SK-N-SH (cell line): ENCODE results near the gene SMAD3. TPM values are rescaled to one million over a fixed set of nuclear protein-coding genes. Genes with fewer than 3 reads are reported as not detected.

Experiments
- CTCF ChIA-PET: fragments of 300-600, 350-600 bp; formaldehyde crosslinking; extraction: SDS; loops from one replicate; lab custom pipeline; 2021; lab: Yijun Ruan, JAX
- POLR2A ChIA-PET: fragments of 350-600 bp; sonication (Branson Sonifier 250); formaldehyde crosslinking; extraction: SDS; loops from one replicate; lab custom pipeline; 2020; ENCODE audit warnings: antibody characterized with exemption, inconsistent platforms; lab: Yijun Ruan, JAX
- DNase-seq: peaks from one replicate; pipeline ENCODE4 v3.0.0; 2012
- H2AFZ ChIP-seq: fragments of 200-600 bp; sonication (generic); 2 replicates; pipeline ENCODE4 v1.8.1; 2016; ENCODE audit warnings: antibody characterized with exemption, mild to moderate bottlenecking, low read depth
- H3F3A ChIP-seq: fragments of 200-600 bp; sonication (generic); replicated peaks from 2 replicates; pipeline ENCODE3; 2016; ENCODE audit warnings: antibody characterized with exemption, mild to moderate bottlenecking; ENCODE audit not compliant: insufficient read depth
- H3K27ac ChIP-seq, 2 experiments: fragments of 200-500 bp in 1 of 2; fragments of 200-600 bp in 1 of 2; sonication (Bioruptor generic) in 1 of 2; sonication (generic), shearing (Covaris generic) in 1 of 2; 2 replicates each; pipeline versions ENCODE4 v1.5.1 to v1.6.1; 2014 to 2016; ENCODE audit warnings: low read depth in 2 of 2, inconsistent platforms in 1 of 2, low read length in 1 of 2, mild to moderate bottlenecking in 1 of 2, mixed read lengths in 1 of 2
- H3K27me3 ChIP-seq: fragments of 200-600 bp; sonication (generic), shearing (Covaris generic); 2 replicates; pipeline ENCODE4 v1.6.1; 2016; ENCODE audit warnings: mixed run types; ENCODE audit not compliant: insufficient read depth
- H3K36me3 ChIP-seq, 2 experiments: fragments of 200-500 bp in 1 of 2; fragments of 200-600 bp in 1 of 2; sonication (Bioruptor generic) in 1 of 2; sonication (generic) in 1 of 2; replicated peaks in 1 of 2; 2 replicates each; pipeline versions ENCODE3 to v1.5.1; 2014 to 2016; ENCODE audit warnings: low read length in 1 of 2, mild to moderate bottlenecking in 1 of 2; ENCODE audit not compliant: insufficient read depth in 2 of 2, control insufficient read depth in 1 of 2
- H3K4me1 ChIP-seq, 2 experiments: fragments of 200-500 bp in 1 of 2; fragments of 200-600 bp in 1 of 2; sonication (Bioruptor generic) in 1 of 2; sonication (generic), shearing (Covaris generic) in 1 of 2; 2 replicates each; pipeline versions ENCODE4 v1.5.1 to v1.6.1; 2014 to 2016; ENCODE audit warnings: low read depth in 1 of 2, low read length in 1 of 2, mixed run types in 1 of 2; ENCODE audit not compliant: insufficient read depth in 2 of 2, control insufficient read depth in 1 of 2
- H3K4me2 ChIP-seq: fragments of 200-600 bp; sonication (generic), shearing (Covaris generic); 2 replicates; pipeline ENCODE4 v1.6.1; 2017; ENCODE audit warnings: mixed run types
- H3K4me3 ChIP-seq, 2 experiments: fragments of 200-500 bp in 1 of 2; fragments of 200-600 bp in 1 of 2; sonication (Bioruptor generic) in 1 of 2; sonication (generic), shearing (Covaris generic) in 1 of 2; 2 replicates each; pipeline versions ENCODE4 v1.5.1 to v1.8.1; 2014 to 2016; ENCODE audit warnings: low read depth in 2 of 2, inconsistent platforms in 1 of 2, low read length in 1 of 2, mild to moderate bottlenecking in 1 of 2, mixed read lengths in 1 of 2, moderate library complexity in 1 of 2
- H3K79me2 ChIP-seq: fragments of 200-600 bp; sonication (generic); 2 replicates; pipeline ENCODE4 v1.8.1; 2017; ENCODE audit warnings: mild to moderate bottlenecking; ENCODE audit not compliant: insufficient read depth
- H3K9ac ChIP-seq: fragments of 200-600 bp; sonication (generic); 2 replicates; pipeline ENCODE4 v1.6.1; 2017; ENCODE audit warnings: mixed run types
- H3K9me2 ChIP-seq: fragments of 200-600 bp; sonication (generic); 2 replicates; pipeline ENCODE4 v1.6.1; 2017; ENCODE audit warnings: mixed run types
- H3K9me3 ChIP-seq: fragments of 200-600 bp; sonication (generic); 2 replicates; pipeline ENCODE4 v1.6.1; 2017; ENCODE audit warnings: mixed run types, mild to moderate bottlenecking, moderate library complexity
- H4K20me1 ChIP-seq: fragments of 200-600 bp; sonication (generic); 2 replicates; pipeline ENCODE4 v1.6.1; 2017; ENCODE audit warnings: mild to moderate bottlenecking, mixed run types; ENCODE audit not compliant: insufficient read depth
- CTCF ChIP-seq: fragments of 200-600 bp; sonication (generic); IDR thresholded peaks from 2 replicates; pipeline ENCODE4 v1.6.1; 2017; ENCODE audit warnings: antibody characterized with exemption, mild to moderate bottlenecking, moderate library complexity
- EZH2phosphoT487 ChIP-seq: fragments of 200-600 bp; sonication (generic); IDR thresholded peaks from 2 replicates; pipeline ENCODE4 v1.6.1; 2017; ENCODE audit warnings: low read depth, mixed run types, mild to moderate bottlenecking, antibody characterized with exemption, moderate library complexity, borderline replicate concordance
- FOXJ3 ChIP-seq: sonication (generic); formaldehyde crosslinking; IDR thresholded peaks from 2 replicates; pipeline ENCODE4 v1.5.1; 2020; ENCODE audit warnings: mild to moderate bottlenecking, missing genetic modification reagents
- NFIC ChIP-seq: IDR thresholded peaks from 2 replicates; pipeline ENCODE4 v1.4.0; 2012; ENCODE audit warnings: borderline replicate concordance
- NRF1 ChIP-seq: IDR thresholded peaks from 2 replicates; pipeline ENCODE4 v1.6.1; 2012; ENCODE audit warnings: low read depth, mild to moderate bottlenecking, low read length
- RAD21 ChIP-seq: IDR thresholded peaks from 2 replicates; pipeline ENCODE4 v1.6.1; 2012; ENCODE audit warnings: mild to moderate bottlenecking, low read length
- RCOR1 ChIP-seq: fragments of 150-350 bp; IDR thresholded peaks from 2 replicates; pipeline ENCODE4 v1.6.1; 2017; ENCODE audit warnings: antibody characterized with exemption, low read length
- RXRA ChIP-seq: IDR thresholded peaks from 2 replicates; pipeline ENCODE4 v1.4.0; 2012; ENCODE audit warnings: low read depth, mild to moderate bottlenecking, borderline replicate concordance
- SIN3A ChIP-seq: IDR thresholded peaks from 2 replicates; pipeline ENCODE4 v1.6.1; 2012; ENCODE audit warnings: low read depth, mild to moderate bottlenecking, low read length, moderate library complexity, borderline replicate concordance
- SMC3 ChIP-seq: IDR thresholded peaks from 2 replicates; pipeline ENCODE4 v1.6.1; 2012; ENCODE audit warnings: low read depth, low read length, improper control_type of control experiment
- TEAD4 ChIP-seq: IDR thresholded peaks from 2 replicates; pipeline ENCODE4 v1.4.0; 2012; ENCODE audit warnings: mild to moderate bottlenecking, borderline replicate concordance; ENCODE audit not compliant: insufficient read depth
- USF1 ChIP-seq: IDR thresholded peaks from 2 replicates; pipeline ENCODE4 v1.4.0; 2012; ENCODE audit warnings: low read depth, borderline replicate concordance
- WGBS: methylation state at CpG from one replicate; pipeline ENCODE4 v1.1.6; 2017; ENCODE audit warnings: low lambda C conversion rate; 5-methylcytosine and 5-hydroxymethylcytosine counted together
- polyA plus RNA-seq, 3 experiments: library from polyadenylated mRNA; depleted of rRNA; stranded (reverse); fragments of >200 nt; gene quantifications; 2 replicates each; pipeline ENCODE4 v1.2.3, GENCODE V29; 2012
- TF ChIP-seq, protein P1 (sequence below): IDR thresholded peaks from 2 replicates; pipeline ENCODE4; 2012

SMAD3 gene
- polyA plus RNA-seq, 1 of the 3 experiments (the other 2 are of a cell fraction) = 19.5 TPM

DNA sequence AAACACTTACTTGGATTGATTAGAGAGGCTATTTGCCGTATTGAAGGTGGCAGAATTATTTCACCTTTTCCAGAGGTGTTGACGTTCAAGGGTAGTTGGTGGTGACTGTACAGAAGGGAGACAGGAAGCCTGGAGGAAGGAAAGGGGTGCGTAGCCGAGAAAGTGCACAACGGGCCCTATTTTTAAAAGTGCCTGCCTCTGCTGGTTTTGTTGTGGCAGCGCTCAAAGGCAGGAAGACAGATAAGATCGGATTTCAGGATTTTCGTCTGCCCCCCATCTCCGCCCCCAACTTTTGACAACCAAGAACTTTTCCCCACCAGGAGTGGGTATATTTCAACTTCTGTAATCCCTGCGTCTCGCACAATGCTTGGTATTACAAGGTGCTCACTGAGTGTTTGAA is 38.5 kb downstream of the SMAD3 start:
- Histone ChIP-seq H3K36me3 (peaks cover 0 to 5% of the 10 kb centered on the region in 2 experiments), H3F3A (peaks cover 35% of the 10 kb centered on the region), H2AFZ (no peak overlapping the region), H3K9me2 (no peaks in the 10 kb centered on the region), H3K4me1 (peaks cover 35 to 49% of the 10 kb centered on the region in 2 experiments), H3K27ac (peak overlapping the region in 1 of 2 experiments; percentile 98; a peak in 1 of 4 replicates), H3K9me3 (no peaks in the 10 kb centered on the region), H4K20me1 (peaks cover 7% of the 10 kb centered on the region; the same call in 1 of the 2 replicates), H3K27me3 (no peaks in the 10 kb centered on the region), H3K4me3 (no peak overlapping the region), H3K9ac (no peak overlapping the region), H3K79me2 (peaks cover 84% of the 10 kb centered on the region), H3K4me2 (no peak overlapping the region)
- TF ChIP-seq, protein P1, sequence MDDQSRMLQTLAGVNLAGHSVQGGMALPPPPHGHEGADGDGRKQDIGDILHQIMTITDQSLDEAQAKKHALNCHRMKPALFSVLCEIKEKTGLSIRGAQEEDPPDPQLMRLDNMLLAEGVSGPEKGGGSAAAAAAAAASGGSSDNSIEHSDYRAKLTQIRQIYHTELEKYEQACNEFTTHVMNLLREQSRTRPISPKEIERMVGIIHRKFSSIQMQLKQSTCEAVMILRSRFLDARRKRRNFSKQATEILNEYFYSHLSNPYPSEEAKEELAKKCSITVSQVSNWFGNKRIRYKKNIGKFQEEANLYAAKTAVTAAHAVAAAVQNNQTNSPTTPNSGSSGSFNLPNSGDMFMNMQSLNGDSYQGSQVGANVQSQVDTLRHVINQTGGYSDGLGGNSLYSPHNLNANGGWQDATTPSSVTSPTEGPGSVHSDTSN = no peak
- TF ChIP-seq EZH2phosphoT487 (no peak), SMC3 (no peak), RXRA (no peak), RAD21 (no peak), FOXJ3 (CRISPR knock-in tag) (no peak)
- CTCF ChIA-PET = no interaction called here
- 92% methylated on average over 11 of the region's 11 CpGs for WGBS
- no peak for DNase-seq
- POLR2A ChIA-PET = no interaction called here

DNA sequence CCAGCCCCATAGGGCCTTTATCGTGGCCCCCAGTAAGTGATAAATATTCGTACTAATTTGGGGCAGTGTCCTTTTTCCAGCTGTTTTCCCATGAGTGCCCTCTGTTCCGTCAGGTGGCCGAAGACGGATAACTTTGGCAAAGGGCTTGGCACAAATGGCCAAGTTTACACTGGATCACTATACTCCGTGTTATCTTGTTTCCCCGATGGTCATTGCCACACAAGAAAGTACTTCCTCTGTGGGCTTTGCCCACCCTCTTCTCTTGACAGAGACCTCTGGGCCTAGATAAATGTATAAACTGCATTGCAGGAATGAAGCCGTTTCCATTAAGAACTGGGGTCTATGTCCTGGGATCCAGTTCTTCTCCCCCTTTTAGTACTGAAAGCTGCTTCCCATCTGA is 39.1 kb downstream of the SMAD3 start:
- H3K4me2 ChIP-seq = peak overlapping the region; percentile 60
- H3K9me3 ChIP-seq = no peaks in the 10 kb centered on the region
- H3K4me1 ChIP-seq = peaks cover 35 to 53% of the 10 kb centered on the region in 2 experiments
- no peaks in the 10 kb centered on the region for H3K27me3 ChIP-seq
- 0 out of 2 replicates have a peak, but pooled peaks cover under 1% of the 10 kb centered on the region for H4K20me1 ChIP-seq
- H3K4me3 ChIP-seq = no peak overlapping the region
- CTCF ChIA-PET = no interaction called here
- peaks cover 84% of the 10 kb centered on the region for H3K79me2 ChIP-seq
- H3K9me2 ChIP-seq = no peaks in the 10 kb centered on the region
- H3K36me3 ChIP-seq = peaks cover 0 to 3% of the 10 kb centered on the region in 2 experiments
- TF ChIP-seq CTCF (no peak), TEAD4 (no peak), SIN3A (no peak), USF1 (no peak), NRF1 (no peak), RXRA (no peak), RCOR1 (no peak), NFIC (no peak)
- POLR2A ChIA-PET = no interaction called here
- H3K27ac ChIP-seq = peak overlapping the region; percentile 68 to 98; a peak in 3 of 4 replicates
- H3K9ac ChIP-seq = peak overlapping the region; percentile 60; the same call in 1 of the 2 replicates
- no peak overlapping the region for H2AFZ ChIP-seq
- peaks cover 31% of the 10 kb centered on the region for H3F3A ChIP-seq
- 94% methylated on average over 8 of the region's 8 CpGs for WGBS
- DNase-seq = no peak
